Body of pancreas (tissue), 4 donors: Measurements from ENCODE around the gene DAB2.

Experiments
- POLR2A ChIP-seq, 3 donors: fragments of 450-650 bp; IDR thresholded peaks; one replicate each; pipeline ENCODE4 v1.6.1; 2016; ENCODE audit warnings: antibody characterized with exemption in 3 of 3, mild to moderate bottlenecking in 2 of 3
- TF ChIP-seq, protein P1 (sequence below), 7 experiments: fragments of 450-650 bp in 4 of 7; fragments of 200-600 bp in 3 of 7; sonication (generic) in 3 of 7; IDR thresholded peaks; one replicate each; pipeline ENCODE4 v1.5.1; 2016 to 2019; ENCODE audit warnings: antibody characterized with exemption in 7 of 7

DNA sequence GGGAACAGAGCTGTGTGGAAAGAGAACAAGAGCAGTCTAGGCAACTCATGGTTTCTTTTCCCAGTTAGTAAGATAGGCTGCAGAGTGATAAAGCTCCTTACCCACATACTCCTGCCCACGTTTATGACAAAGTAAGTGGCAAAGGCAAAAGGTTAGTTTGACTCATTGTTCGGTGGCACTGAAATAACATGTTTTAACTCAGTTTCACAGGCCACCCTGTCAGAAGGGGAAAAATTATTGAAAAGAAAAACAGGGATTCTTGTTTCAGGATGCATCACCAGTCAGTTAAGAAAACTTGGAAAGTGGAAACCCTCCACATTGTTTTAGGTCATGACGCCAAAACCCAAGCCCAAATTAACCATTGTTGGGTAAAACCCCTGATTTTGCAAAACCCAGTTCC, 22.3 kb upstream of the DAB2 start:
- TF ChIP-seq, protein P1, sequence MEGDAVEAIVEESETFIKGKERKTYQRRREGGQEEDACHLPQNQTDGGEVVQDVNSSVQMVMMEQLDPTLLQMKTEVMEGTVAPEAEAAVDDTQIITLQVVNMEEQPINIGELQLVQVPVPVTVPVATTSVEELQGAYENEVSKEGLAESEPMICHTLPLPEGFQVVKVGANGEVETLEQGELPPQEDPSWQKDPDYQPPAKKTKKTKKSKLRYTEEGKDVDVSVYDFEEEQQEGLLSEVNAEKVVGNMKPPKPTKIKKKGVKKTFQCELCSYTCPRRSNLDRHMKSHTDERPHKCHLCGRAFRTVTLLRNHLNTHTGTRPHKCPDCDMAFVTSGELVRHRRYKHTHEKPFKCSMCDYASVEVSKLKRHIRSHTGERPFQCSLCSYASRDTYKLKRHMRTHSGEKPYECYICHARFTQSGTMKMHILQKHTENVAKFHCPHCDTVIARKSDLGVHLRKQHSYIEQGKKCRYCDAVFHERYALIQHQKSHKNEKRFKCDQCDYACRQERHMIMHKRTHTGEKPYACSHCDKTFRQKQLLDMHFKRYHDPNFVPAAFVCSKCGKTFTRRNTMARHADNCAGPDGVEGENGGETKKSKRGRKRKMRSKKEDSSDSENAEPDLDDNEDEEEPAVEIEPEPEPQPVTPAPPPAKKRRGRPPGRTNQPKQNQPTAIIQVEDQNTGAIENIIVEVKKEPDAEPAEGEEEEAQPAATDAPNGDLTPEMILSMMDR (IDR thresholded peaks at IDR 0.05): no peak
- TF ChIP-seq POLR2A (IDR thresholded peaks at IDR 0.05): no peak
